Fibroblast of skin of right quadriceps (primary cell): ENCODE results near the gene HEATR1.
"Not testable (repeated sequence)": the region's sequence is repeated elsewhere in the genome, so short reads cannot be mapped to it uniquely, and the experiment has no call there.

Experiments used
- DNase-seq: peaks from one replicate; pipeline ENCODE4 v3.0.0-alpha.2; 2013

The HEATR1 gene

GRCh38 chr1:236504338-236504737 lies 100.0 kb downstream of the HEATR1 start:
- DNase-seq = not testable (repeated sequence)

- peak; percentile 61 for DNase-seq
Observed at GRCh38 chr1:236502972-236503639, 101.2 kb downstream of the HEATR1 start.

- peak; percentile 44 for DNase-seq
Observed at GRCh38 chr1:236502579-236502971, 101.7 kb downstream of the HEATR1 start.

- no peak for DNase-seq
Observed at GRCh38 chr1:236501093-236501492, 103.2 kb downstream of the HEATR1 start.
